Stimulated activated CD4-positive, alpha-beta T cell treated with anti-CD3 and anti-CD28 coated beads, Interleukin-12 subunit alpha, Interleukin-12 subunit beta, amount 100 ng/mL, for 4 hours (primary cell): ENCODE measurements around the gene PM20D2.

Experiments
- DNase-seq: peaks from one replicate; pipeline ENCODE4 v3.0.0-alpha.2; 2020

PM20D2 gene

DNA sequence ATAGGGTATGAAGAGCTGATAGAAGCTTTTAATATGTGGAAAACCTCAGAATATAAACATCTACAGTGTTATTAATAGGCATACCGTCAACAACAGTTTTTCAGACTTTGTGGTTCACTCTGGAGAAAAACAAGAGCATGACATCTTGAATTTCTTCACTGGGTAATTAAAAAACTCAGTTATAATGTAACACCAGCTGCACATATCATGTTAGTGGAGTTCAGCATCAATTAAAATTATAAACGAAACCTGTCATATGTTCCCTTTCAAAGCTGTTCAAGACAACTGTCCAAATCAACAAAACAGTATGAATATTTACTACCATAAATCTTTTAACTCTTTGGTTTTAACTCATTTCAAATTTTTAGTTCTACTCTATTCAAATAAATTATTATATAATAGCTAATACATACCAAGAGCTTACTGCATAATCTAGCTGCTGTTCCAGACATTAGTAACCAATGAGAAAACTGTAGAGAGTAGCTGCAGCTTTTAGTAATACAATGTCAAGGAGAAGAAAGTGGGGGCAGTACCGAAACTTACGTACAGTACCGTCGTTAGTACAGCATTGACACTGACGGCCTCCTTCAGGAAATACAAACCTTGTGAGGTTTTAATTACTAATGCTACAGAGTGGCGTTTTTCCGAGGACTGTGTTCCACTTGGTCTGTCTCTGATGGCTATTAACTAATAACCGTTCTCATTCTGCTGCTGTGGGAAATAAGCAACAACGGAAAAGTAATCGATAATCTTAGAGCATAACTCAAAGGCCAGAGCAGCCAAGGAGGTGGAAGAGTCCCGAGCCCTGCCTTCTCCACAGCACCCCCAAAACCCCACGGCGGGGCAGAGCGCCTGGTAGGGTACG lies 532 bp upstream of the PM20D2 start:
- no peak for DNase-seq

DNA sequence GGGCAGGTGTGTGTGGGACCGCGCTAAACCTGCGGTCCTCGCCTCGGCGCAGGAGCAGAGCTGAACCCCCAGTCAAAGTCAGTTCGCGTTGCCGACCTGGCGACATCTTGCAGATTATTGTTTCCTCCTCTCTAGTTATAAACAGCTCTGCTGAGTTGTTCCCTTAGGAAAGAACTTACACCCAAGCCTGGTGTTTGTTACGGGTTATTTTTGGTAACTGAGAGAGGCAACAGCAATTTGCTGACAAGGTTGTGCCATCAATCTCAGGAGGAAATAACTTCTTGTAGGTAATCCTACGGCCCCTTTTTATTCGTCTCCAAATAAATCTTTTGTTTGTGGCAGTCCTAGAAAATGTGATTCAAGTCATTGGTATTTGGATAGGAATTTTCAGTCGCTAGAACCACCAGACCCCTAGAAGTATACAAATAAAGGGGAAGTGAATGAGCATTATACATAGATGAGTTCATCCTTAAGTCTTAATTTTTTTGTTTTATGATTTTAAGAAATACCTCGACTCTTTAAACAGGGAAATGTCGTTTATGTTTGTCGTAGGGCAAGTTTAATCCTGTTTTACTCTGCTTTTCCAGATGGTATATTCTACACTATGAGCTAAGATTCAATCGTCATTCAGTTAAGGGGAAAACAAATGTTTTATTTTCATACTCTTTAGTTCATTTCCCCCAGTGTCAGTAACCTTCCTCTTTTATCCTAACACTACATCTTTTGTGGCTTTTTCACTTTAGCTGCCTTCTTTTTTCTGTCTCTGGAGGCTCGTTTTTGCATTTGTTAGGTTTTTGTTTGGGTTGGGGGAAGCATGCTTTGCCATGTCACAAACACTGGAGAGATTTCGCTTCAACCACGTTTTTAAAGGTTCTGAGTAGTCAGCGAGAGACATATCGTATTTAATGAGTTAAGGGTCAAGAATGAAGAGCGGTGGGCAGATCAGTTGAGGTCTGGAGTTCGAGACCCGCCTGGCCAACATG lies 1.2 kb downstream of the PM20D2 start:
- peak; percentile 35 for DNase-seq

DNA sequence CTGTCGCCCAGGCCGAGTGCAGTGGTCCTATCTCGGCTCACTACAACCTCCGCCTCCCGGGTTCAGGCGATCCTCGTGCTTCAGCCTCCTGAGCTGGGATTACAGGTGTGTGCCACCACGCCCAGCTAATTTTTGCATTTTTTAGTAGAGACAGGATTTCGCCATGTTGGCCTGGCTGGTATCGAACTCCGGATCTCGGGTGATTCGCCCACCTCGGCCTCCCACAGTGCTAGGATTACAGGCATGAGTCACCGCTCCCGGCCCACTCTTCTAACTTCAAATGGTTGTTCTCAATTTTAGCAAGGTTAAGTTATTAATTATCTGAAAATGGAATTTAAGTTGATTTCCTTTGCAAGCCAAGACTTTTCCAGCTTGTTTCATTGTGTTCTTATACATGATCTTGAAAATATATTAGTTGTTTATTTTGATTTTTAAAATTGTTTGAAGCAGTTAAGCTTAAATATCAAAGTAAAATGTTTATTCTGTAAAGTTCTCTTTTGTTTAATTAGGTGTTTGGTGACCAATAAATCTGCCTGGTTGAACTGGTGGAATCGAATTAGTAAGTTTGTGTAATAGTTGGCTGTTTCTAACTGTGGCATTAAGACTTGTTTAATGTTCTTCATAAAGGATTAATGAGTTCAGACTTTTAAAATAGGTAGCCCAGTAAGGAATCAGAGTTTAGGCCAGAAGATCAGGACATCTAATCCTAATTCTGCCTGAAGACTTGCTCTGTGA lies 2.3 kb downstream of the PM20D2 start:
- peak; percentile 23 for DNase-seq

DNA sequence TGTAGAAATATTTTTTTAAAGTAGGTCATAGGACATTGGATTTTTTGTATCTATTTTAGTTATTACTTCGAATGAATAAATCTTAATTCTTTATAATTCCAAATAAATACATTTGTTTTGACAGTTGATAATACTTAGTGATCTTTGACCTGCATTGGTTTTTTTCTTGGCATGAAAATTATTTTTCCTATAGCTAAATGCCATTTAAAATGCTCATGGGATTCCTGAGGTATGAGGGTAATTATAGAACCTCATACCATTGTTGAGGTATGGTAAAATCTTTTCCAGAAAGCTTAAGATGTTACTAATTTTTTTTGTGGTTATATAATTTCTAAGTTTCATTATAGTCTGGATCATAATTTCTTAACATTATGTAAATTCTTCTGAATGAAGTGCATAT lies 8.3 kb downstream of the PM20D2 start:
- no peak for DNase-seq

DNA sequence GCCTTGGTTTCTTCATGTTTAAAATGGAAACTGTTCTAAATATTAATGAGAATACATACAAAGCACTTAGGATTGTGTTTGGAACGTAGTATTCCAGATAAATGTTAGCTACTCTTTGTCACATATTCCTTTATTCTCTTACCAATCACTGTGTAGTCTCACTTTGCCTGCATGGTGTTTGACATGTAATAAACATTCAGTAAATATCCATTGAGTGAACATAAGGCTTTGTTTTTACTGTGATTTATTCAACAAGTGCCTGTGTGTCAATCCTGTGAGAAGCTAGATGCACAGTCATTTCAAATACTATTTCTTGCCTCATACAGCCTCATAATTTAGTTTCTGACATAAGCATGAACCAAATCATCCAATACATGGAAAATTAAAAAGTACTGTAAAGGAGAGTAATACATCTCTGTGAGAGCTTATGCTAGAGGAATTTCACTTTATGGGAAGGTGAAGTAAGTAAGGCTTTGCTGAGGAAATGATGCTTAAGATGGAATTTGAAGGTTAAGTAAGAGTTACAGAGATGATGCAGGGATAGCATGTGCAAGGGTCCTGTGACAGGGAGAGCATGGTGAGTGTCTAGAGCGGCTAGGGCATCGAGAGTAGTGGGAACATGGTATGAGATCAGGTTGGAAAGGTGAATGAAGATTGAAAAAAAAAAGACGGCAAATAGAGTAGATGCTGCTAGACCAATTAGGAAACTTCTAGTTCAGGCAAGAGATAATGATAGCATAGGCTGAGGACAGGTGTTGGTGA lies 14.7 kb downstream of the PM20D2 start:
- no peak for DNase-seq

DNA sequence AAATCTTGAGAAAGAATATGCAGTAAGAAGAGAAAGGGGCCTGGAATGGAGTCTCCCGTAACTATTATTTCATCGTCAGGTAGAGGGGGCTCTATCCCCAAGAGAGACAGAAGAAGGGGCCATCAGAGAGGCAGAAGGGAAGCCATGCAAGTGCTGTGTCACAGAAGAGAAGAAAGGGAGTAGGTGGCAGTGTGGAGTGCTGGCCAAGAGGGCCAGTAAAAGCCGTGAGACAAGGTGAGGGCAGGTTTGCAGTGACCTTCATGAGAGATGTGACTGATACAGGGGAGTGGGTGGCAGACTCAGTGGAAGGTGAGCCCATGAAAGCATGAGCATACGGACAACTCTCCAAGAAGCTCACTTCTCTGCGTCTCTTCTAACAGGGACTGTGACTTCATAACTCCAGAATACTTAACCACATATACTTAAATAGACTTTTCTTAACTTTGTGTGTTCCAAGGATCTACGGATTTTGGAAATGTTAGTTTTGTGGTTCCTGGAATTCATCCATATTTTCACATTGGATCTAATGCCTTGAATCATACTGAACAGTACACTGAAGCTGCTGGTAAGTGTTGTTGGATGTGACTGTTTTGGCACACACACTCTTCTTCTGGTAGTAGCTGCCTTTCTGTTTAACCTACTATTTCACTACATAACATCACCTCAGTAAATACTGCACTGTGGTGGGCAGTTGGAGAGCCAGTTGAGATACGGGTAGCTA lies 15.6 kb downstream of the PM20D2 start:
- no peak for DNase-seq

DNA sequence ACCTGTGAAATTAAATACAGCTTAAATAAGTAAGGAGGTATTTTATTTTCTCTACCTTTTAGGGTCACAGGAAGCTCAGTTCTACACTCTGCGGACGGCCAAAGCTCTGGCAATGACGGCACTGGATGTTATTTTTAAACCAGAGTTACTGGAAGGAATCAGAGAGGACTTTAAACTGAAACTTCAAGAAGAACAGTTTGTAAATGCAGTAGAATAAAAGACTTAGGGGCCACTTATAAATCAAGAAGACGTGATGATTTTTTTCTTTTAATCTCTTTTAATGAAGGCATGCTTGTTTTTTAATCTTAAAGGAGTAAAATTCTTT lies 16.2 kb downstream of the PM20D2 start:
- no peak for DNase-seq

DNA sequence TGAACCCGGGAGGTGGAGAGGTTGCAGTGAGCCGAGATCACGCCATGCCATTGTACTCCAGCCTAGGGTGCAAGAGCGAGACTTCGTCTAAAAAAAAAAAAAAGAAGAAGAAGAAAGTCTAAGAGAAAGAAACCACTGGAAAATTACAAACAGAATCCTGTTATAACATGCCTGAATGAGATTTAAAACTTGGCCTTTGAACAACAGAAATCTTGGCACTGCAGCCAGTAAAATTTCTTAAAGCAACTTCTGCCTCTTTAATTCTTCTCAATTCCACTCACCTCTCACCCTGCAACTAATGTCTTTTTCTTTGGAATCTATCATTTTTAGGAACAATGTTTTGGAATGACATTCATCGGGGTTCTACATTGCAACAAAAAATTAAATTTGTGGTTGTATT lies 26.3 kb downstream of the PM20D2 start:
- DNase-seq: no peak

DNA sequence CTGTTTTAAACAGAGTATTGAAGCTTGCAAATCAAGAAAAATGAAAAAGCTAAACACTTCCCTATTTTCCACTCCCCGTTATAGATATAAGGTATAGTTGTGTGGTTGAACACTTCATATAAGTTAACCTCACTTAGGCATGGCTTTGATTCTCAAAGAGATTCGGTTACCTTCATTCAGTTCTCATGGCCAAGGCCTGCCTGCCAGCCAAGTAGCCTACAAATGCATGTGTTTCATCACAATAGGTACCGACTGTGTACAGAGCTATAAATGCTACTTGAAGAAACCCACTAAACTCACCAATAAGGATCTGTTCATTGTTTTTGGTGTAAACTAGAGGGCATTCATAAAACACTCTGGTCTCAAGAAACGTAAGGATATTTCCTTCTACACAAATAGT lies 27.8 kb downstream of the PM20D2 start:
- DNase-seq: no peak

DNA sequence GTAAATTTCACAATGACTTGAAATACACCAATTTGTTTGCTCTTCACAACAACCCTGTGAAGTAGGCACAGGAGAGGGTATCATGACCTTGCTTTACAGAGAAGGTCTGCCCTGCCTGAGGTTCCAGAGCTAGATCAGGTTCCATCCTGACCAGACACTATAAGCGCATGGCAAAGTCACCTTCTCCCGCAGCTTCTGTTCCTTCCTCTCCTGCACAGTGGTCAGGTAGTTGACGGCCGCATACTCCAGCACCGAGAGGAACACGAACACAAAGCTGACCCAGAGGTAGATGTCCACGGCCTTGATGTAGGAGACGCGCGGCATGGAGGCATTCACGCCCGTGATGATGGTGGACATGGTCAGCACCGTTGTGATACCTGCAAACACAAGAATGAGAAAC lies 34.3 kb downstream of the PM20D2 start:
- DNase-seq: no peak

DNA sequence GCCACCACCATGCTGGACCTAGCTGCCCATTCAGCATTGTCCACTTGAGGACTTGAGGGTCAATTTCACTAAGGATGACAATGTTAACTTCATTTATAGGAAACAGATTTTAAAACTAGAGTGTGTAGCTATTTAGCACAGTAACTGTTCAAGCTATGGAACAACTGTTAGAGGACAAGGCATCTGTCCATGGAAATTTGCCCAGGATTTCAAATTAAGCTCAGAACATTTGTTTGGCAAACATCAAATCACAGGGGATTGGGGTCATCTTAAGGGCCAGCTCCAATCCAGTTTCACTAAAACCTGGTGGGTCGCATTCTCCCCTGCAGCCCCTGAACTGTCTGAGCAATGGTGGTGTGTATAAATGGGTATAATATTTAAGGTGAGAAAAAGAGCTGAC lies 35.1 kb downstream of the PM20D2 start:
- DNase-seq: no peak

DNA sequence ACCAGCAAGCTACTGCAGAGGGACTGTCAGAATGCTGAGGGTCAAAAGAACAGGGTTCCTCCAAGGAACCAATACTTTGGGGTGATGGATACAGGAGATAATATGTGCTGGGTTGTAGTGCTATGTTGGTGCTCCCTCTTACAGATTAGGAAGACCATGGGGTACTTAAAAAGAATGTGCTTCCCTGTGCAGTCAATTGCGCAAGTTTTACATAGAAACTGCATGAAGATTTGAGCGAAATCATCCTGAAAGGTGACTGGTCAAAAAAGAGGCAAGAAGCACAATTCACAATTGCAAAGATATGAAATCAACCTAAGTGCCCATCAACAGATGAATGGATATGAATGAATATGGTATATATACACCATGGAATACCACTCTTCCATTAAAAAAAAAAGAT lies 37.4 kb downstream of the PM20D2 start:
- no peak for DNase-seq

DNA sequence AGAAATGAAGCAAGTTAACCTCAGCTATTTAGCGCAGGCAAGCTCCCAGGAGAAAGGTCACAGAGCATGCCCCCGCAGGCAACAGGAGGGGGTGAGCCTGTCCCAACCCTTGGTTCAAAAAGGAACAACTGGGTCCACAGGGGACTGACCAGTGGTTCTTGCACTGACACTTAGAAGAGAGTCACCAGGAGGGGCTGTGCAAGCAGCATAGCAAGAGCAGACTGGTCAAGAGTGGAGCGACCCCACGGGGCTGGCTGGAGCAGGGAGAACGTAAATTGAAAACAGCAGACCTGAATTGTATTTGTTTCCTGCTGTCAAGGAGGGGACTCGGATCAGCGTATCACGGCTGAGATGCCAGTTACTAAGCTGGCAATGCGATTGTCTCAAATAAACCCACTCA lies 38.5 kb downstream of the PM20D2 start:
- DNase-seq: no peak

DNA sequence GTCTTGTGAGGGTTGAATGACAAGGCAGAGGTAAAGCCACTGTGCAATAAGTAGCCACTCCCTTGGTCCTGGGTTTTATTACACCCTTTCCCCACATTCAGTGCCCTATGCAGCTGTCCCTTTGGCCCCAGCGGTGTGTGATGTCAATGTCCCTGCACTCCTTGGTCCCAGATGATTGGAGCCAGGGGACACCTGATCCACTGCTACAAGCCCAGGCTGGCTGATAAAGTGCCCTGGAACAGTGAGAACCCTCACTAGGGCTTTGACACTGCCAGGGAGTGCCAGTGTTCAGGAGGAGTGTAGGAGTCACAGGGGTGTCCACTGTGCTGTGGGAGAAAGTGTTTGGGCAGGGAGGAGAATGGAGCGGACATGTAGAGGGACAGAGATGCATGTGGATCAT lies 40.9 kb downstream of the PM20D2 start:
- DNase-seq: no peak

DNA sequence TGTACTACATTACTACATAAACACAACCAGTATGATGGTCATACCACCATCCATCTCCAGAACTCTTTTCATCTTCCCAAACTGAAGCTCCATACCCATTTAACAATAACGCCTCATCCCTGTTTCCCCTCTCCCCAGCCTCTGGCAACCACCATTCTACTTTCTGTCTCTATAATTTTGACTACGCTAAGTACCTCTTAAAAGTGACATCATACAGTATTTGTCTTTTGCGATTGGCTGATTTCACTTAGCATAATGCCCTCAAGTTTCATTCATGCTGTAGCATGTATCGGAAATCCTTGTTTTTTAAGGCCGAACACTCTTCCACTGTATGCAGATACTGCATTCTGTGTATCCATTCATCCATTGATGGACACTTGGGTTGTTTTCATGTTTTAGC lies 41.6 kb downstream of the PM20D2 start:
- no peak for DNase-seq

DNA sequence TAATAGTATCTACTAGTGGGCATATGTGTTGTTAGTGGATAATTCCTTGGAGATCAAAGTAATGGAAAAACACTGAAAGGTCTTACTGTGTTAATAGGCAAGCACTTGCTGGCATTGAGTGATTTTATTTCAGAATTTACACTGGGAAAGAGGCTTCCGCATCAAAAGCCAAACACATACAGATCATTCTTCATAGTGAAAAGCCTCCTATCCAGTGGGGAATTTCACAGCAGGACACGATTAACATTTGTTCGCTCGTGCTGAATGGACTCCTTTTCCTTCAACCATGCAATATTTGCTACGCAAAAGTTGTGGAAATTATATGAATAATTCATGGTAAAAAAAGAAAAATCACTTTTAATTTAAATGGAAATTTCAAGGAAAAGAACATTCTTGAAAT lies 44.9 kb downstream of the PM20D2 start:
- DNase-seq: no peak

DNA sequence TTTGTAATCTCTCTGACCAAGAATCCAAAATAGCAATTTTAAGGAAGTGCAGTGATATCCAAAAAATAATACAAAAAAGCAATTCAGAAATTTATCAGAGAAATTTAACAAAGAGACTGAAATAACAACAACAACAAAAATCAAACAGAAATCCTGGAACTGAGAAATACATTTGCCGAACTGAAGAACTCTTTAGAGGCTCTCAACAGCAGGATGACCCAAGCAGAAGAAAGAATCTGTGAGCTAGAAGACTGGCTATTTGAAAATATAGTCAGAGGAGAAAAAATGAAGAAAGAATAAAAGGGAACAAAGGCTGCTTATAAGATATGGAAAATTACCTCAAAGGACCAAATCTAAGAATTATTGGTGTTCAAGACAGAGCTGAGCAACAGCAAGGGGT lies 48.7 kb downstream of the PM20D2 start:
- DNase-seq: no peak

DNA sequence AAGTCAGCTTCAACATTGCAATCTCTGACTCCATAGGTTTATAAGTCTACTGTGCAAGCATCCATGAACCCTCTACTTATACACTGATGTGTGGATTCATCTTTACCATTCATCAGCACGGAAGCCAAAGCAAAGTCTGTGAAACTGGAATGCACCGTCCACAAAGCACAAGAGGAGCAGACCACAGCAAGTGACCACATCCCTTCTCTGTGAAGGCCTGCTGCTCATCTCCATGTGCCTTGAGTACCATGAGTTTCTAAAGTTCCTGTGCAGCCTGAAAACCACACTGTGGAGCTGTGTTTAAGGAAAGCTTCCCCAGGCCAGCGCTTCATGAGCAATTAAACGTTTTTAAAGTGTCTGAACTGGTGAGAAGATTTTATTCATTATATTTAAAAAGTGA lies 51.3 kb downstream of the PM20D2 start:
- DNase-seq: no peak

DNA sequence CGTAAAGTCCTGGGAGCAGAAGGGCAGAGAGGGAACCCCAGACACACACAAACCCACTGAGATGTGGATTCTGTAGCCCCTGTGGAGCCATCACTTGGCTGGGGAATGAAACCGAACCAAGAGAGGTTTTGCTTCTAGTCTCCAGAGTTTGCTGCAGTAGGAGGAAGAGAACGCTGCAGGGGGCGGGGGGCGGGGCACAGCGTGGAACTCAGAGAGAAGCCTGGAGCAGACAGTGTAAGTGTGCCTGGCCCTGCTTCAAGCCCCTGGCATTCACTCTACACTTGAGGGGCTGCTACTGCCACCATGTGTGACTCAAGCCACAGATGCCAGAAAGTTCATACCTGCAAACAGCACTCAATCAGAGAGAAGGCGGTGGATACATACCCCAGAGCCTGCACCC lies 52.4 kb downstream of the PM20D2 start:
- DNase-seq: no peak

DNA sequence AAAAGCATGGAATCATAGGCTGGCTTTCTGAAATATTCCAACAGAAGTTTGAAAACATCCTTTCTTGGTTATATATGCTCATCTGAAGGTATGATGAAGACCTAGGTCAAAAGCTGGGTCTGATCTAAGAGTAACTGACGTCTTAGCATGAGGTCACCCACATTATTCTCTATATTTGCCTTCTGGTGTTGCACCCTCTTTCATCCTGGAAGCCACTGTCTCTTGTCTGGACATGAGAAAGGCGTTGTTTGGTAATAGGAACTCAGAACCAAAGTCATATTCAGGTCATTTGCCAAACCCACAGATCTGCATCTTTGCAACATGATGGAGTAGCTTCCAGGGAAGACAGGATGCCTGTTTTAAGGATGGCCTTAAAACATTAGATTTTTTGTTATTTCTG lies 53.7 kb downstream of the PM20D2 start:
- DNase-seq: no peak

DNA sequence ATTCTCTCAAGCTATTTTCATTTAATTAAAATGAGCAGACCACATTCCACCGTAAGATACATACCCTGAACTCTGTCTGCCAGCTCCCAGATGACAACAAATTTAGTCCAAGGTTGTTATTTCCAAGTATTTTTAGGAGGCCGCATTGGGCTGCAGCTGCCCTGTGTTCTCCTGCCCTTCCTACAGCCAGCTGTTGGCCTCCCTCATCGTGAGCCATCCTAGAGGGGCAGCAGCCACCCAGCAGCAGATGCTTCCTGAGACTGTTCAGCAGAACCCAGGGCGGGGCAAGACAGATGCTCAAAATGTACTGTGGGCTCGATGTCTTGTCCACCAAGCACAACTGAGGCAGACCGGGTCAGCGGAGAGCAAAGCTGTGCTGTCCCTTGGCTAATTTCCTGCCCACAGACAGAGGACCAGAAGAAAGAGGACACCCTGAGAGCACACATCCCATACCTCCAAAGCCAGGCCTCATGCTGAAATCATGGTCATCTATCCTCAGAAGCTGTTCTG lies 54.9 kb downstream of the PM20D2 start:
- DNase-seq: no peak

DNA sequence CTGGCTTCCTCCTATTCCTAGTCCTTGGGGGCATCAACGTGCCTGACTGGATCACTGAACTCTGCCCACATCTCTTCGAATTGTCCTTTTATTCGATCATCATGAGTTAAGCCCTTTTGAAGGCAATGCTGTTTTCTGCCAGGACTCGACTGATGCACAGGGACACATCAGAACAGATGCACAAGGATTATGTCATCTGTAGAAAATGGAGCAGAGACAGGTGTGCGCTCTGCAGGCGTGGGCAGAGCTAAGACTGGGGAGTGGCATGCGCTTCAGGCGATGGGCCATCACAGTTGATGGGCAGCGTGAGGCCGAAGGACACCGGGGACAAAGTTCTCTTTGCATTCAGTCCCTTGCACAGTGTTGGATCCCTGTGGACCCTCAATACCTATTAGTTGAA lies 58.2 kb downstream of the PM20D2 start:
- DNase-seq: no peak
